Neural progenitor cell (in vitro differentiated cells): Measurements from ENCODE around the gene FRMD8.

Experiments
- CTCF ChIP-seq: fragments of 200-600 bp; sonication (generic); IDR thresholded peaks from 2 replicates; pipeline ENCODE4 v1.5.1; 2017; ENCODE audit warnings: antibody characterized with exemption, mild to moderate bottlenecking
- EZH2phosphoT487 ChIP-seq: fragments of 200-600 bp; sonication (generic); IDR thresholded peaks from 2 replicates; pipeline ENCODE4 v1.6.1; 2017; ENCODE audit warnings: antibody characterized with exemption

- TF ChIP-seq CTCF (no peak), EZH2phosphoT487 (no peak)
Measured at GRCh38 chr11:65340226-65340625, 46.2 kb upstream of the FRMD8 start.
